ENCODE data around the gene ADM5. TPM values are rescaled to one million over a fixed set of nuclear protein-coding genes. Genes with fewer than 3 reads are reported as not detected.

ADM5 gene
- total RNA-seq, 1 donor from 2014 or later: 6.9 TPM

- Mint-ChIP-seq H3K9me3 (no peaks in the 10 kb centered on the region), H3K36me3 (ENCODE audit: low read depth) (peaks cover 39% of the 10 kb centered on the region), H3K4me3 (no peak overlapping the region), H3K27ac (no peak overlapping the region), H3K27me3 (ENCODE audit: insufficient read depth) (peaks cover 12% of the 10 kb centered on the region), H3K4me1 (ENCODE audit: low read depth) (peaks cover 19% of the 10 kb centered on the region)
- no peak for DNase-seq (ENCODE audit: low spot score)
- intact Hi-C loops (cut with micrococcal nuclease): no loop called here
Observed at GRCh38 chr19:49687150-49687549, 2.2 kb upstream of the ADM5 start.

GRCh38 chr19:49687566-49688316, 1.7 kb upstream of the ADM5 start:
- Mint-ChIP-seq H3K4me3 (peak overlapping the region; percentile 2), H3K36me3 (ENCODE audit: low read depth) (peaks cover 34% of the 10 kb centered on the region), H3K4me1 (ENCODE audit: low read depth) (peaks cover 19% of the 10 kb centered on the region), H3K9me3 (no peaks in the 10 kb centered on the region), H3K27ac (no peak overlapping the region), H3K27me3 (ENCODE audit: insufficient read depth) (peaks cover 14% of the 10 kb centered on the region)
- intact Hi-C loops (cut with micrococcal nuclease): no loop called here
- no peak for DNase-seq (ENCODE audit: low spot score)

- Mint-ChIP-seq H3K27ac (no peak overlapping the region), H3K27me3 (ENCODE audit: insufficient read depth) (peaks cover 14% of the 10 kb centered on the region), H3K4me3 (no peak overlapping the region), H3K36me3 (ENCODE audit: low read depth) (peaks cover 33% of the 10 kb centered on the region), H3K4me1 (ENCODE audit: low read depth) (peaks cover 19% of the 10 kb centered on the region), H3K9me3 (no peaks in the 10 kb centered on the region)
- intact Hi-C loops (cut with micrococcal nuclease): no loop called here
- DNase-seq (ENCODE audit: low spot score): no peak
Observed at GRCh38 chr19:49688531-49689132, 762 bp upstream of the ADM5 start.

GRCh38 chr19:49690079-49690655, 773 bp downstream of the ADM5 start:
- DNase-seq (ENCODE audit: low spot score): no peak
- H3K27ac Mint-ChIP-seq: peak overlapping the region; percentile 70
- intact Hi-C loops (cut with micrococcal nuclease): no loop called here
- H3K27me3 Mint-ChIP-seq (ENCODE audit: insufficient read depth): peaks cover 14% of the 10 kb centered on the region
- peaks cover 19% of the 10 kb centered on the region for H3K4me1 Mint-ChIP-seq (ENCODE audit: low read depth)
- no peaks in the 10 kb centered on the region for H3K9me3 Mint-ChIP-seq
- H3K36me3 Mint-ChIP-seq (ENCODE audit: low read depth): peaks cover 25% of the 10 kb centered on the region
- peak overlapping the region; percentile 77 for H3K4me3 Mint-ChIP-seq

- no peak for DNase-seq (ENCODE audit: low spot score)
- Mint-ChIP-seq H3K27ac (peak within 1 kb of the TSS; percentile 70), H3K36me3 (ENCODE audit: low read depth) (peaks cover 19% of the 10 kb centered on the region), H3K9me3 (no peaks in the 10 kb centered on the region), H3K4me3 (peak within 1 kb of the TSS; percentile 77), H3K27me3 (ENCODE audit: insufficient read depth) (peaks cover 14% of the 10 kb centered on the region), H3K4me1 (ENCODE audit: low read depth) (peaks cover 19% of the 10 kb centered on the region)
- intact Hi-C loops (cut with micrococcal nuclease): no loop called here
Observed at GRCh38 chr19:49690656-49691242, 1.4 kb downstream of the ADM5 start, which contains the start of gene CPT1C. TSS of gene CPT1C (plus strand) at chr19:49691116. CDS start at chr19:49692253, 1,137 bp downstream.

GRCh38 chr19:49691243-49692146, 2.1 kb downstream of the ADM5 start:
- H3K4me3 Mint-ChIP-seq: peak overlapping the region; percentile 77
- H3K4me1 Mint-ChIP-seq (ENCODE audit: low read depth): peaks cover 19% of the 10 kb centered on the region
- H3K27me3 Mint-ChIP-seq (ENCODE audit: insufficient read depth): peaks cover 14% of the 10 kb centered on the region
- no peak overlapping the region for H3K27ac Mint-ChIP-seq
- peaks cover 18% of the 10 kb centered on the region for H3K36me3 Mint-ChIP-seq (ENCODE audit: low read depth)
- no peaks in the 10 kb centered on the region for H3K9me3 Mint-ChIP-seq
- no peak for DNase-seq (ENCODE audit: low spot score)
- intact Hi-C loops (cut with micrococcal nuclease): no loop called here

GRCh38 chr19:49692147-49692506, 2.7 kb downstream of the ADM5 start:
- intact Hi-C loops (cut with micrococcal nuclease): no loop called here
- H3K4me3 Mint-ChIP-seq: no peak overlapping the region
- no peaks in the 10 kb centered on the region for H3K9me3 Mint-ChIP-seq
- DNase-seq (ENCODE audit: low spot score): no peak
- no peak overlapping the region for H3K27ac Mint-ChIP-seq
- H3K36me3 Mint-ChIP-seq (ENCODE audit: low read depth): peaks cover 14% of the 10 kb centered on the region
- H3K27me3 Mint-ChIP-seq (ENCODE audit: insufficient read depth): peaks cover 14% of the 10 kb centered on the region
- peaks cover 19% of the 10 kb centered on the region for H3K4me1 Mint-ChIP-seq (ENCODE audit: low read depth)

- no peak overlapping the region for H3K27ac Mint-ChIP-seq
- H3K36me3 Mint-ChIP-seq (ENCODE audit: low read depth): no peaks in the 10 kb centered on the region
- no peak overlapping the region for H3K4me3 Mint-ChIP-seq
- H3K4me1 Mint-ChIP-seq (ENCODE audit: low read depth): peaks cover 4% of the 10 kb centered on the region
- no peaks in the 10 kb centered on the region for H3K9me3 Mint-ChIP-seq
- DNase-seq (ENCODE audit: low spot score): no peak
- intact Hi-C loops (cut with micrococcal nuclease): no loop called here
- H3K27me3 Mint-ChIP-seq (ENCODE audit: insufficient read depth): peaks cover 6% of the 10 kb centered on the region
Observed at GRCh38 chr19:49696115-49696514, 6.7 kb downstream of the ADM5 start.

- H3K4me3 Mint-ChIP-seq: no peak overlapping the region
- peaks cover 6% of the 10 kb centered on the region for H3K27me3 Mint-ChIP-seq (ENCODE audit: insufficient read depth)
- H3K4me1 Mint-ChIP-seq (ENCODE audit: low read depth): no peaks in the 10 kb centered on the region
- no peak overlapping the region for H3K27ac Mint-ChIP-seq
- no peaks in the 10 kb centered on the region for H3K9me3 Mint-ChIP-seq
- no peaks in the 10 kb centered on the region for H3K36me3 Mint-ChIP-seq (ENCODE audit: low read depth)
- DNase-seq (ENCODE audit: low spot score): no peak
- intact Hi-C loops (cut with micrococcal nuclease): no loop called here
Observed at GRCh38 chr19:49696865-49697264, 7.5 kb downstream of the ADM5 start.

- no peak overlapping the region for H3K4me3 Mint-ChIP-seq
- no peaks in the 10 kb centered on the region for H3K36me3 Mint-ChIP-seq (ENCODE audit: low read depth)
- peaks cover 5% of the 10 kb centered on the region for H3K27me3 Mint-ChIP-seq (ENCODE audit: insufficient read depth)
- no peaks in the 10 kb centered on the region for H3K9me3 Mint-ChIP-seq
- H3K27ac Mint-ChIP-seq: no peak overlapping the region
- no peaks in the 10 kb centered on the region for H3K4me1 Mint-ChIP-seq (ENCODE audit: low read depth)
- intact Hi-C loops (cut with micrococcal nuclease): no loop called here
- DNase-seq (ENCODE audit: low spot score): no peak
Observed at GRCh38 chr19:49699364-49699763, 10.0 kb downstream of the ADM5 start.

- Mint-ChIP-seq H3K27me3 (ENCODE audit: insufficient read depth) (peaks cover 5% of the 10 kb centered on the region), H3K4me1 (ENCODE audit: low read depth) (no peaks in the 10 kb centered on the region), H3K27ac (no peak overlapping the region), H3K36me3 (ENCODE audit: low read depth) (no peaks in the 10 kb centered on the region), H3K9me3 (no peaks in the 10 kb centered on the region), H3K4me3 (no peak overlapping the region)
- DNase-seq (ENCODE audit: low spot score): no peak
- intact Hi-C loops (cut with micrococcal nuclease): no loop called here
Observed at GRCh38 chr19:49700563-49700962, 11.2 kb downstream of the ADM5 start.

GRCh38 chr19:49701271-49701786, 11.9 kb downstream of the ADM5 start:
- H3K36me3 Mint-ChIP-seq (ENCODE audit: low read depth): no peaks in the 10 kb centered on the region
- no peak overlapping the region for H3K27ac Mint-ChIP-seq
- peaks cover 6% of the 10 kb centered on the region for H3K27me3 Mint-ChIP-seq (ENCODE audit: insufficient read depth)
- intact Hi-C loops (cut with micrococcal nuclease): no loop called here
- no peak for DNase-seq (ENCODE audit: low spot score)
- H3K4me3 Mint-ChIP-seq: no peak overlapping the region
- no peaks in the 10 kb centered on the region for H3K9me3 Mint-ChIP-seq
- H3K4me1 Mint-ChIP-seq (ENCODE audit: low read depth): no peaks in the 10 kb centered on the region
